ENCODE measurements around the gene ARHGAP15.

ARHGAP15 gene

GRCh38 chr2:143382573-143382972 is 253.4 kb downstream of the ARHGAP15 start:
- Mint-ChIP-seq H3K4me3 (no peak overlapping the region), H3K27ac (no peak overlapping the region), H3K27me3 (no peaks in the 10 kb centered on the region), H3K36me3 (peaks cover 13% of the 10 kb centered on the region), H3K9me3 (no peaks in the 10 kb centered on the region), H3K4me1 (peaks cover 35% of the 10 kb centered on the region)

DNA sequence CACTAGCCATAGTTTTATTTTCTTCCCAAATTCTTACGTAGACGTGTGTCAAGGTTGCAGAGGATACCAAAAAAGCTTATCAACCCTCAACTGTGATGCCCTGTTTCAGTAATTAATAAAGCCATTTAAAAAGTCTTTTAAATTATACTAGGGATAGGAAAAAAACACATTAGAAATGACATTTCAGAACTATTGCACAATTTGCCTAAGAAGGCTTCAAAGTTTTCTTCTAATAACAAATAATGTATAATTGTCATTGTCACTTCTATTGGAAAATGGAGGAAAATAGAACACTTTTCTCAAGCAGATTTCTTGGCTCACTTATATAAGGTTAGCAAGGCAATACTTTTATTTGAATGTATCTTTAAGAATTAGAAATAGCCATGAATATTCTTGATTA is 253.8 kb downstream of the ARHGAP15 start:
- Mint-ChIP-seq H3K27ac (no peak overlapping the region), H3K4me1 (peaks cover 35% of the 10 kb centered on the region), H3K36me3 (peaks cover 13% of the 10 kb centered on the region), H3K4me3 (no peak overlapping the region), H3K27me3 (no peaks in the 10 kb centered on the region), H3K9me3 (no peaks in the 10 kb centered on the region)

GRCh38 chr2:143384111-143384510 is 254.9 kb downstream of the ARHGAP15 start:
- H3K36me3 Mint-ChIP-seq = peaks cover 13% of the 10 kb centered on the region
- H3K27ac Mint-ChIP-seq = no peak overlapping the region
- no peaks in the 10 kb centered on the region for H3K9me3 Mint-ChIP-seq
- H3K4me1 Mint-ChIP-seq = peaks cover 30% of the 10 kb centered on the region
- H3K27me3 Mint-ChIP-seq = no peaks in the 10 kb centered on the region
- no peak overlapping the region for H3K4me3 Mint-ChIP-seq

DNA sequence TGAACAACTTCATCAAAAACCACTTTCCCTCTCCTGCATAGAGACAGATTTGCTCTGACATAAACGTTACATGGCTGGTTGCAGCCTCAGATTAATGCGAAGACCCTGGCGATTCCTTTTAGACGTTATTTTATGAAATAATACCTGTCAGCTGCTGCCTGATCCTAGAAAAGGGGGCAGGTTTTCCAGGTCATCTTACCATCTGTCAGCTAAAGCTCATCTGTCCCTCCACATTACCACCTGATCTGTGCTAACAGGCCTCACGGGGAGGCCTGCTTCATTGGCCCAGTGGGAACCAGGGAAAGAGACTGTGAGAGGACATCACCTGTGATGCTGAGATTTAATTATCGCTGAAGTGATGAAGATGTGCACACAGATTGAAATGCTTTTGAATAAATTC is 261.0 kb downstream of the ARHGAP15 start:
- peaks cover 15% of the 10 kb centered on the region for H3K36me3 Mint-ChIP-seq
- no peak overlapping the region for H3K27ac Mint-ChIP-seq
- no peak overlapping the region for H3K4me3 Mint-ChIP-seq
- H3K27me3 Mint-ChIP-seq = no peaks in the 10 kb centered on the region
- no peaks in the 10 kb centered on the region for H3K9me3 Mint-ChIP-seq
- H3K4me1 Mint-ChIP-seq = peaks cover 25% of the 10 kb centered on the region

- H3K9me3 Mint-ChIP-seq = no peaks in the 10 kb centered on the region
- H3K27me3 Mint-ChIP-seq = no peaks in the 10 kb centered on the region
- H3K4me1 Mint-ChIP-seq = peaks cover 31% of the 10 kb centered on the region
- H3K36me3 Mint-ChIP-seq = peaks cover 12% of the 10 kb centered on the region
- H3K4me3 Mint-ChIP-seq = no peak overlapping the region
- H3K27ac Mint-ChIP-seq = no peak overlapping the region
Measured at GRCh38 chr2:143392358-143392757, 263.1 kb downstream of the ARHGAP15 start.

GRCh38 chr2:143394062-143394461 is 264.8 kb downstream of the ARHGAP15 start:
- peaks cover 45% of the 10 kb centered on the region for H3K4me1 Mint-ChIP-seq
- no peaks in the 10 kb centered on the region for H3K27me3 Mint-ChIP-seq
- H3K4me3 Mint-ChIP-seq = no peak overlapping the region
- H3K27ac Mint-ChIP-seq = no peak overlapping the region
- peaks cover 12% of the 10 kb centered on the region for H3K36me3 Mint-ChIP-seq
- no peaks in the 10 kb centered on the region for H3K9me3 Mint-ChIP-seq

- no peaks in the 10 kb centered on the region for H3K9me3 Mint-ChIP-seq
- H3K4me1 Mint-ChIP-seq = peaks cover 66% of the 10 kb centered on the region
- H3K27me3 Mint-ChIP-seq = no peaks in the 10 kb centered on the region
- no peak overlapping the region for H3K27ac Mint-ChIP-seq
- H3K36me3 Mint-ChIP-seq = peaks cover 5% of the 10 kb centered on the region
- H3K4me3 Mint-ChIP-seq = no peak overlapping the region
Measured at GRCh38 chr2:143397884-143398614, 268.8 kb downstream of the ARHGAP15 start.

GRCh38 chr2:143398781-143399180 is 269.6 kb downstream of the ARHGAP15 start:
- peaks cover 5% of the 10 kb centered on the region for H3K36me3 Mint-ChIP-seq
- no peaks in the 10 kb centered on the region for H3K27me3 Mint-ChIP-seq
- peaks cover 70% of the 10 kb centered on the region for H3K4me1 Mint-ChIP-seq
- H3K9me3 Mint-ChIP-seq = no peaks in the 10 kb centered on the region
- no peak overlapping the region for H3K4me3 Mint-ChIP-seq
- no peak overlapping the region for H3K27ac Mint-ChIP-seq

DNA sequence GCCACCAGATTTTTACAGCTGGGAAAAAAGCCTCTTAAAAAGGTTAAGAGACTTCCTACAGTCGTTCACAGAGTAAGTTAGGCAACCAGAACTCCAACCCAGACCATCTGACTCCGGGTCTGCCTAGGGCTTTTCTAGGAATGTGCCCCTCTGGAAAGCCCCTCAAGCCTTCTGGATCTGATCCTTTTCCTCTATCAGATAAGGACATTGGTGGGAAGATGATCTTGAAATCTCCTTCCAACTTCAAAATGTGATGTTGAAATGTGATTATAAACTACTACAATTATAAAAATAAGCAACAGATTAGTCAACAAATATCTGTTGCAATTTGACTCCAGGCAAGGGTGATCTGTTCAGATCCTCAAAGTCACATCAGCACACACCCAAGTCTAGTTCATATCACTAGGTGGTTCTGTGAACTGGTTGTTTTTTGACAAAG is 270.4 kb downstream of the ARHGAP15 start:
- peaks cover 72% of the 10 kb centered on the region for H3K4me1 Mint-ChIP-seq

DNA sequence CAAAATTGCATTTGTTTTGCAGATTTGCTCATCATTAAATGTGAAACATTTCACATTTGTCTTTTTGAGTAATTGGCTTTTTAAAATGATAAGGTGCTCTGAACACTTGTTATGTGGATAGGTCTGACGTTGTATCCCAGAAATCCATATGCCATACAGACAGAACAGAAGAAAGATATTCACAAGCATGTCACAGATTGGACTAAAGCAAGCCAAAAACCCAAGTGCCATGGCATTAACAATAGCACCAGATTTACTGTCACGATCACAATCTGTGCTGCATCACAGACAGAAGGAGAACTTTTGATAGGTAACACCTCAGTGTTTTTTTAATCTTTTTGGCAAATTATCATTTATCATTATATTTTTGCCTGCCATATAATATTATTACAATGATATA is 272.6 kb downstream of the ARHGAP15 start:
- peaks cover 11% of the 10 kb centered on the region for H3K36me3 Mint-ChIP-seq
- no peaks in the 10 kb centered on the region for H3K27me3 Mint-ChIP-seq
- H3K4me1 Mint-ChIP-seq = peaks cover 67% of the 10 kb centered on the region
- no peak overlapping the region for H3K27ac Mint-ChIP-seq
- H3K4me3 Mint-ChIP-seq = no peak overlapping the region
- H3K9me3 Mint-ChIP-seq = no peaks in the 10 kb centered on the region

More for the DNA sequence above, 270.4 kb downstream of the ARHGAP15 start:
- Mint-ChIP-seq H3K36me3 (peaks cover 9% of the 10 kb centered on the region), H3K27ac (no peak overlapping the region), H3K4me3 (no peak overlapping the region), H3K9me3 (no peaks in the 10 kb centered on the region), H3K27me3 (no peaks in the 10 kb centered on the region)

GRCh38 chr2:143402451-143402850 is 273.2 kb downstream of the ARHGAP15 start:
- no peaks in the 10 kb centered on the region for H3K9me3 Mint-ChIP-seq
- H3K27me3 Mint-ChIP-seq = no peaks in the 10 kb centered on the region
- peaks cover 11% of the 10 kb centered on the region for H3K36me3 Mint-ChIP-seq
- H3K27ac Mint-ChIP-seq = no peak overlapping the region
- no peak overlapping the region for H3K4me3 Mint-ChIP-seq
- peaks cover 67% of the 10 kb centered on the region for H3K4me1 Mint-ChIP-seq

DNA sequence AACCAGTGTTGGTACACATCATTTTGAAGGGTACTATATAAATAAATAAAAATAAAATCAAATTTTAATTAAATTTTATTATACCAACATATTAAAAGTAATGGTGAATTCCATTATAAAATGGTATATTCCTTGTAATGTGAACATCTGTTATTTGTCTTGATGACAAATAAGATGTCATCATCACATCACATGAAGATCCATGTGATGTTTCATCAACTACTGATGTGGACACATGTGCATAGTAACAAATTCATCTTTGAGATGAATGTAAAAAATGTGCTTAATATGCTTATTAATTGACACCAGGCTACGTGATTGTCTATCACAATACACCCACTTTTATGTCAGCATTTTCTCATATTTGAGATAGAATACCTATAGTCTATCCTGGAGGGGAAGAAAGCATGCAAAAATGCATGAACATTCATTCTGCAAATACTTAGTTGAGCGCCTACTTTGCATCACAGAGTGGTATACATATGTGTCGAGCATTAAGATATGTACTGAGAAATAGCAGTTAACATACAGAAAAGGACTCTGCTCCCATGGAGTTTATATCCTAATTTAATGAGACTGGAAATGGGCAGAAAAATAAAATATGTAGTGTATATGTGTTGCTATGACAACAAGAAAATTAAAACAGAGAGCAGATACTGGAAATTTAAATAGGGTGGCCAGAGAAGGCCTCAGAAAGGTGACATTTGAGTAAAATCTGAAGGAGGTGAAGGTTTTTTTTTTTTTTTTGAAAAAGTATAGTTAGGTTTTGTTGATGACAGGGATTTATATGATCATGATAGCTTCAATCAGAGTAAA is 281.1 kb downstream of the ARHGAP15 start:
- H3K9me3 Mint-ChIP-seq = no peaks in the 10 kb centered on the region
- H3K27ac Mint-ChIP-seq = no peak overlapping the region
- H3K4me3 Mint-ChIP-seq = no peak overlapping the region
- H3K27me3 Mint-ChIP-seq = no peaks in the 10 kb centered on the region
- H3K36me3 Mint-ChIP-seq = peaks cover 9% of the 10 kb centered on the region
- H3K4me1 Mint-ChIP-seq = peaks cover 43% of the 10 kb centered on the region

DNA sequence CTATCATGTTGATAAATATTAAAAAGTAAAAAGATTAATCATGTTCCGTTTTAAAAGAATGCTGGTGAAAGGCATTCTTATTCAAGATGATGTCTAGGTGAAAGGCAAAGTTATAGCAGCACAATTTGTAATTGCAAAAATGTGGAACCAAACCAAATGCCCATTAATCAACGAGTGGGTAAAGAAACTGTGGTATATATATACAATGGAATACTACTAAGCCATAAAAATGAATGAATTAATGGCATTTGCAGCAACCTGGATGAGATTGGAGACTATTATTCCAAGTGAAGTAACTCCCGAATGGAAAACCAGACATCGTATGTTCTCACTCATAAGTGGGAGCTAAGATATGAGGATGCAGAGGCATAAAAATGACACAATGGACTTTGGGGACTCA is 286.4 kb downstream of the ARHGAP15 start:
- Mint-ChIP-seq H3K4me1 (peaks cover 43% of the 10 kb centered on the region), H3K36me3 (peaks cover 5% of the 10 kb centered on the region), H3K9me3 (no peaks in the 10 kb centered on the region), H3K27ac (no peak overlapping the region), H3K27me3 (no peaks in the 10 kb centered on the region), H3K4me3 (no peak overlapping the region)

GRCh38 chr2:143417428-143417827 is 288.2 kb downstream of the ARHGAP15 start:
- Mint-ChIP-seq H3K4me1 (peaks cover 50% of the 10 kb centered on the region), H3K4me3 (no peak overlapping the region), H3K27ac (no peak overlapping the region), H3K9me3 (no peaks in the 10 kb centered on the region), H3K36me3 (peaks cover 6% of the 10 kb centered on the region), H3K27me3 (no peaks in the 10 kb centered on the region)

GRCh38 chr2:143420313-143420712 is 291.1 kb downstream of the ARHGAP15 start:
- Mint-ChIP-seq H3K9me3 (no peaks in the 10 kb centered on the region), H3K27me3 (no peaks in the 10 kb centered on the region), H3K27ac (peak overlapping the region; percentile 1), H3K36me3 (peaks cover 9% of the 10 kb centered on the region), H3K4me3 (no peak overlapping the region), H3K4me1 (peaks cover 62% of the 10 kb centered on the region)

DNA sequence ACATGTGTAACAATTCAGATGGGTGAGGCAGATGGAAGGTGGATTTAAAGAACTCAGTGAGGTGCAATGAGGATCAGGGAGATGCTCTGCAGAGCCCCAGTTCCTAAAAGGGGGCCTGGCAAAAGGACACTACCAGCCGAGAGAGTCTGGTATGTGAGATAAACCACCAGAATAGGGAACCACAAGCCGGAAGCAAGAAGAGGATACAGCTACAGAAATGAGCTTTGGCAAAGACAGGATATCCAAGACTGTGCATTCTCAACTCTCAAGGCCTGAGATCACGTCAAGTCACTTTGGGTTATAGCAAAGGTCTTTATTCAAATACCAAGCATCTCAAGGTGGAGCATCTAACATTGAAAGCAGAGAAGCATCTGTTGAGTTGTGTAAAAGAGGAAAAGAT is 293.5 kb downstream of the ARHGAP15 start:
- Mint-ChIP-seq H3K27me3 (no peaks in the 10 kb centered on the region), H3K4me1 (peaks cover 67% of the 10 kb centered on the region), H3K4me3 (no peak overlapping the region), H3K9me3 (no peaks in the 10 kb centered on the region), H3K36me3 (peaks cover 13% of the 10 kb centered on the region), H3K27ac (no peak overlapping the region)

Measured in activated naive CD4-positive, alpha-beta T cell treated with anti-CD3 and anti-CD28 coated beads, Interleukin-2, amount 50 U/mL, for 24 hours (primary cell).